Measurements from ENCODE around the gene DNAAF5. TPM values are rescaled to one million over a fixed set of nuclear protein-coding genes. Genes with fewer than 3 reads are reported as not detected.

Gene DNAAF5
- total and polyA plus RNA-seq, 2 donors (not counting 1 experiment from before 2014, with no cell fraction given) = 13.1 to 14.2 TPM

DNA sequence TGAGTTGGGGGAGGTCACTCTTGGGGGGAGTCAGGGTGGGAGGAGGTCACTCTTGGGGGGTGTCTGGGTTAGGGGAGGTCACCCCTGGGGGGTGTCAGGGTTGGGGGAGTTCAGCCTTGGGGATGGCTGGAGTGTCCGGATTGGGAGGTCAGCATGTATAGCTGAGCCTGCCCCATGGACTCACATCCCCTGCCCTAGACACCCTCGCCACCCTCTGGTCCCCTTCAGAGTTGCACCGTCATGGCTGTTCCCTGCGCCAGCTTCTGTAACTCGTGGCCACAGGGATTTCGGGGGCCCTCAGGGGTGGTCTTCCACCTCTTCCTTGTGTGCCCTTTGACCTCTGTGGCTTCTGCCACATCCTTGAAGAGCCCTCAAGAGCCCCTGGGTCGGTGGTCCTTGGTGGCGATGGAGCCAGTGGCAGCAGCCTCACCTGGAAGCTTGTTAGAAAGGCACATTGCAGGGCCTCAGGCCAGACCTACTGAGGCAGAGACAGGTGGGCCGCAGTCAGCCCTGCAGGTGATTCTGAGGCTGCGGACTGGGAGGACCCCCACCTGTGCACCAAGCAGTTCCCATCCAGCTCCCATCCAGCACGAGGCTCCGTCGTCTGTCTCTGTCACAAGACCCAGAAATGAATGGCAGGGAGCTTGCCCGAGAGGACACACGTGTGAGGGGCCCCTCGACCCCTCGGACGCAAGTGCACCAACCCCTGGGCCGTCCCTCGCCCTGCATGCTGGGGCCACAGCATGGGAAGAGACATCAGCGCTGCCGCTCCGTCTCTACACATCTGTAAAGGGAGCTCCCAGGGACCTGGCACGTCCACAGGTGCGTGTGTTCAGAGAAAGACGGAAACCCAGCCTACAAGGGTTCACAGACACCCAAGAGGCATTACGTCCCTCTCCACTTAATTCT is 61.1 kb downstream of the DNAAF5 start:
- Histone ChIP-seq H3K27me3 (ENCODE audit: control insufficient read depth, insufficient read depth, low read length) (no peaks in the 10 kb centered on the region), H3K36me3 (ENCODE audit: control insufficient read depth, insufficient read depth, low read length) (peaks cover 12% of the 10 kb centered on the region), H3K9ac (ENCODE audit: insufficient read depth, low read length) (no peak overlapping the region), H3K4me2 (ENCODE audit: extremely low read depth, insufficient read depth, low read length) (no peak overlapping the region), H2AFZ (ENCODE audit: low read length) (no peak overlapping the region), H3K79me2 (ENCODE audit: control insufficient read depth, insufficient read depth, low read length) (no peaks in the 10 kb centered on the region), H4K20me1 (ENCODE audit: control insufficient read depth, extremely low read depth, insufficient read depth, low read length) (no peaks in the 10 kb centered on the region), H3K9me3 (ENCODE audit: control insufficient read depth, insufficient read depth, low read depth, low read length) (no peaks in the 10 kb centered on the region), H3K4me3 (replicated peaks in 1 of 4; ENCODE audit: control extremely low read depth in 1 of 4, insufficient read depth in 1 of 4, low read depth in 3 of 4, low read length in 4 of 4) (no peak overlapping the region), H3K27ac (ENCODE audit: insufficient read depth, low read length) (no peak overlapping the region), H3K4me1 (ENCODE audit: control insufficient read depth, extremely low read depth, insufficient read depth, low read length) (no peaks in the 10 kb centered on the region)
- TF ChIP-seq, protein P1, sequence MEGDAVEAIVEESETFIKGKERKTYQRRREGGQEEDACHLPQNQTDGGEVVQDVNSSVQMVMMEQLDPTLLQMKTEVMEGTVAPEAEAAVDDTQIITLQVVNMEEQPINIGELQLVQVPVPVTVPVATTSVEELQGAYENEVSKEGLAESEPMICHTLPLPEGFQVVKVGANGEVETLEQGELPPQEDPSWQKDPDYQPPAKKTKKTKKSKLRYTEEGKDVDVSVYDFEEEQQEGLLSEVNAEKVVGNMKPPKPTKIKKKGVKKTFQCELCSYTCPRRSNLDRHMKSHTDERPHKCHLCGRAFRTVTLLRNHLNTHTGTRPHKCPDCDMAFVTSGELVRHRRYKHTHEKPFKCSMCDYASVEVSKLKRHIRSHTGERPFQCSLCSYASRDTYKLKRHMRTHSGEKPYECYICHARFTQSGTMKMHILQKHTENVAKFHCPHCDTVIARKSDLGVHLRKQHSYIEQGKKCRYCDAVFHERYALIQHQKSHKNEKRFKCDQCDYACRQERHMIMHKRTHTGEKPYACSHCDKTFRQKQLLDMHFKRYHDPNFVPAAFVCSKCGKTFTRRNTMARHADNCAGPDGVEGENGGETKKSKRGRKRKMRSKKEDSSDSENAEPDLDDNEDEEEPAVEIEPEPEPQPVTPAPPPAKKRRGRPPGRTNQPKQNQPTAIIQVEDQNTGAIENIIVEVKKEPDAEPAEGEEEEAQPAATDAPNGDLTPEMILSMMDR (conservative IDR thresholded peaks at IDR 0.05 in 1 of 2, IDR thresholded peaks at IDR 0.05 in 1 of 2; ENCODE audit: low read depth in 1 of 2, low read length in 2 of 2) = peak in 1 of 2 donors; percentile 13
- TF ChIP-seq EZH2 (IDR thresholded peaks at IDR 0.05; ENCODE audit: low read length, missing control alignments) = no peak
- no peak for DNase-seq (ENCODE audit: low read depth in 2 of 2)

DNA sequence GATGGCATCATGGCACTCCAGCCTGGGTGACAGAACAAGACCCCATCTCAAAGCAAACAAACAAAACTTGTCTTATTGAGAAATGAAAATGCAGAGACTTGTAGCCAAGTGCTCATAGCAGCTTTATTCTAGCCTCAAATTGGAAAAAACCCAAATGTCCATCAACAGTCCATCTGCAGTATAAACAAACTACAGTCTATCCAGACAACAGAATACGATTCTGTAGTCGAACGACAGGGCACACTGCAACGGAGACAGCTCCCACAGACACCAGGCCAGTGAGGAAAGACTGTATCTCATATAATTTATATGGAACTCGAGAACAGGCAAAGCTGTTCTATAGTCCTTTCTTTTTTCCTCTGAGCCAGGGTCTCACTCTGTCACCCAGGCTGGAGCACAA is 65.0 kb downstream of the DNAAF5 start:
- Histone ChIP-seq H3K9ac (ENCODE audit: insufficient read depth, low read length) (no peak overlapping the region), H3K27me3 (ENCODE audit: control insufficient read depth, insufficient read depth, low read length) (no peaks in the 10 kb centered on the region), H3K27ac (ENCODE audit: insufficient read depth, low read length) (no peak overlapping the region), H3K36me3 (ENCODE audit: control insufficient read depth, insufficient read depth, low read length) (no peaks in the 10 kb centered on the region), H4K20me1 (ENCODE audit: control insufficient read depth, extremely low read depth, insufficient read depth, low read length) (no peaks in the 10 kb centered on the region), H3K4me1 (ENCODE audit: control insufficient read depth, extremely low read depth, insufficient read depth, low read length) (no peaks in the 10 kb centered on the region), H2AFZ (ENCODE audit: low read length) (no peak overlapping the region), H3K79me2 (ENCODE audit: control insufficient read depth, insufficient read depth, low read length) (no peaks in the 10 kb centered on the region), H3K9me3 (ENCODE audit: control insufficient read depth, insufficient read depth, low read depth, low read length) (no peaks in the 10 kb centered on the region), H3K4me3 (replicated peaks in 1 of 4; ENCODE audit: control extremely low read depth in 1 of 4, insufficient read depth in 1 of 4, low read depth in 3 of 4, low read length in 4 of 4) (no peak overlapping the region), H3K4me2 (ENCODE audit: extremely low read depth, insufficient read depth, low read length) (no peak overlapping the region)
- peak in 1 of 2 donors; percentile 30 for DNase-seq (ENCODE audit: low read depth in 2 of 2)
- TF ChIP-seq EZH2 (IDR thresholded peaks at IDR 0.05; ENCODE audit: low read length, missing control alignments) = no peak
- TF ChIP-seq, protein P1 (conservative IDR thresholded peaks at IDR 0.05 in 1 of 2, IDR thresholded peaks at IDR 0.05 in 1 of 2; ENCODE audit: low read depth in 1 of 2, low read length in 2 of 2) = no peak

DNA sequence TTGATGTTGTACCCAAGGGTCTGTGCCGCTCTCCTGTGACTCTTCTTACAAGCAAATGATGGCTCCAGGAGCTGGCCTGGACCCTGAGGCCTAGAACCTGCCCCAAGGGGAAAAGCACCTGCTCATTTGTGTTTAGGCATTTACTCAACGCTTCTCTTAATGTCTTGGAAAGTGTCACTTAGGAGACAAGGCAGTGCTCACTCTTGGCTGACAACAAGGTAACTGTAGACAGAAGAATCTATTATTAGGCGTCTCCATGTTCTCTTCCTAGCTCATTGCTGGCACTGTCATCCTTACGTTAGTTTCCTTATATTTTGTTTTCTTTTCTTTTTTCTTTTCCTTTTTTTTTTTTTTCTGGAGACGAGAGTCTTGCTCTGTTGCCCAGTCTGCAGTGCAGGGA is 67.7 kb downstream of the DNAAF5 start:
- Histone ChIP-seq H3K4me1 (ENCODE audit: control insufficient read depth, extremely low read depth, insufficient read depth, low read length) (no peaks in the 10 kb centered on the region), H3K27ac (ENCODE audit: insufficient read depth, low read length) (no peak overlapping the region), H3K36me3 (ENCODE audit: control insufficient read depth, insufficient read depth, low read length) (no peaks in the 10 kb centered on the region)

More for the DNA sequence above, 67.7 kb downstream of the DNAAF5 start:
- H3K9me3 ChIP-seq (ENCODE audit: control insufficient read depth, insufficient read depth, low read depth, low read length) = no peaks in the 10 kb centered on the region
- H4K20me1 ChIP-seq (ENCODE audit: control insufficient read depth, extremely low read depth, insufficient read depth, low read length) = no peaks in the 10 kb centered on the region
- H3K79me2 ChIP-seq (ENCODE audit: control insufficient read depth, insufficient read depth, low read length) = no peaks in the 10 kb centered on the region
- no peaks in the 10 kb centered on the region for H3K27me3 ChIP-seq (ENCODE audit: control insufficient read depth, insufficient read depth, low read length)
- H3K4me3 ChIP-seq (replicated peaks in 1 of 4; ENCODE audit: control extremely low read depth in 1 of 4, insufficient read depth in 1 of 4, low read depth in 3 of 4, low read length in 4 of 4) = no peak overlapping the region
- no peak overlapping the region for H3K9ac ChIP-seq (ENCODE audit: insufficient read depth, low read length)
- DNase-seq (ENCODE audit: low read depth in 2 of 2) = no peak
- no peak overlapping the region for H2AFZ ChIP-seq (ENCODE audit: low read length)
- TF ChIP-seq EZH2 (IDR thresholded peaks at IDR 0.05; ENCODE audit: low read length, missing control alignments) = no peak
- TF ChIP-seq, protein P1 (conservative IDR thresholded peaks at IDR 0.05 in 1 of 2, IDR thresholded peaks at IDR 0.05 in 1 of 2; ENCODE audit: low read depth in 1 of 2, low read length in 2 of 2) = no peak
- H3K4me2 ChIP-seq (ENCODE audit: extremely low read depth, insufficient read depth, low read length) = no peak overlapping the region

All from fibroblast of lung (primary cell).